ENCODE data around the gene EN1.

The EN1 gene

DNA sequence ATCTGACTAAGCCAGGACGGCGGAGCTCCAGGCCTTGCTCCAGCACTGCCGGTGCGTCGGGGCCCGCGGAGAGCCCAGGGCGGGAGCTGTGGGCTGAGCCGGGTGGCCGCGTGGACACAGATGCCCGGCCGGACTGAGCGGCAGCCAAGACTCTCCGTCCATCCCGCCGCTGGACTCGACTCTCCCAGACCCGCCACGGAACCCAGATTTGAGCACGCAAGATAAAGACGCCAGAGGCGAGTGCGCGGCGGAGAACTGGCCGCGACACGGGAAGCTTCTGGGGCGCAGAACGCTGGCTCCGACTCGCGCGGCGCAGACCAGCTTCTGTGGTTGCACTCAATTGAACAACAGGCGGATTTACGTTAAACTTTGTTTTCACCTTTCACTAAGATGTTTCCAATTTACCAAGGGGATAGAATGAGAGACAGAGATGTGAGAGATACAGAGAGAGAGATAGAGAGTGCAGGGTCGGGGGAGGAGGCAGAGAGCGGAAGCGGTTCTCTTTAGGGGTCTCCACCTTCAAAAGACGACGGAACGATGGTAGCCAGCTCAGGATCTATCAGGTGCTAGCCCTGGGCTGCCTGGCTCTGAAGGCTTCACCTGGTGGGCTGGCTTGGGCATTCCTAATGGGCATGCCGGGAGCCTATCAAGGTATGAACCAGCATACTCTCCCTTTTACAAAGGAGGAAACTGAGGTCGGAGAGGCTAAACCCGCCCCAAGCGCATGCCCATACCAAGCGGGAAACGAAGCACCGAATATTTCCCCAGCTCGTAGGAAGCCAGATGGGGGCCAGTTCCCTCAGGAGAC is 10.4 kb upstream of the EN1 start:
- no peaks in the 10 kb centered on the region for H3K4me1 ChIP-seq
- H3K9me3 ChIP-seq: no peaks in the 10 kb centered on the region
- DNase-seq: no peak
- H3K27me3 ChIP-seq: peaks cover 76% of the 10 kb centered on the region
- TF ChIP-seq, protein P1, sequence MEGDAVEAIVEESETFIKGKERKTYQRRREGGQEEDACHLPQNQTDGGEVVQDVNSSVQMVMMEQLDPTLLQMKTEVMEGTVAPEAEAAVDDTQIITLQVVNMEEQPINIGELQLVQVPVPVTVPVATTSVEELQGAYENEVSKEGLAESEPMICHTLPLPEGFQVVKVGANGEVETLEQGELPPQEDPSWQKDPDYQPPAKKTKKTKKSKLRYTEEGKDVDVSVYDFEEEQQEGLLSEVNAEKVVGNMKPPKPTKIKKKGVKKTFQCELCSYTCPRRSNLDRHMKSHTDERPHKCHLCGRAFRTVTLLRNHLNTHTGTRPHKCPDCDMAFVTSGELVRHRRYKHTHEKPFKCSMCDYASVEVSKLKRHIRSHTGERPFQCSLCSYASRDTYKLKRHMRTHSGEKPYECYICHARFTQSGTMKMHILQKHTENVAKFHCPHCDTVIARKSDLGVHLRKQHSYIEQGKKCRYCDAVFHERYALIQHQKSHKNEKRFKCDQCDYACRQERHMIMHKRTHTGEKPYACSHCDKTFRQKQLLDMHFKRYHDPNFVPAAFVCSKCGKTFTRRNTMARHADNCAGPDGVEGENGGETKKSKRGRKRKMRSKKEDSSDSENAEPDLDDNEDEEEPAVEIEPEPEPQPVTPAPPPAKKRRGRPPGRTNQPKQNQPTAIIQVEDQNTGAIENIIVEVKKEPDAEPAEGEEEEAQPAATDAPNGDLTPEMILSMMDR (IDR thresholded peaks at IDR 0.05; ENCODE audit: low read depth, low read length): no peak
- H3K4me3 ChIP-seq (ENCODE audit: low read depth, low read length): no peak overlapping the region
- H3K36me3 ChIP-seq: no peaks in the 10 kb centered on the region

DNA sequence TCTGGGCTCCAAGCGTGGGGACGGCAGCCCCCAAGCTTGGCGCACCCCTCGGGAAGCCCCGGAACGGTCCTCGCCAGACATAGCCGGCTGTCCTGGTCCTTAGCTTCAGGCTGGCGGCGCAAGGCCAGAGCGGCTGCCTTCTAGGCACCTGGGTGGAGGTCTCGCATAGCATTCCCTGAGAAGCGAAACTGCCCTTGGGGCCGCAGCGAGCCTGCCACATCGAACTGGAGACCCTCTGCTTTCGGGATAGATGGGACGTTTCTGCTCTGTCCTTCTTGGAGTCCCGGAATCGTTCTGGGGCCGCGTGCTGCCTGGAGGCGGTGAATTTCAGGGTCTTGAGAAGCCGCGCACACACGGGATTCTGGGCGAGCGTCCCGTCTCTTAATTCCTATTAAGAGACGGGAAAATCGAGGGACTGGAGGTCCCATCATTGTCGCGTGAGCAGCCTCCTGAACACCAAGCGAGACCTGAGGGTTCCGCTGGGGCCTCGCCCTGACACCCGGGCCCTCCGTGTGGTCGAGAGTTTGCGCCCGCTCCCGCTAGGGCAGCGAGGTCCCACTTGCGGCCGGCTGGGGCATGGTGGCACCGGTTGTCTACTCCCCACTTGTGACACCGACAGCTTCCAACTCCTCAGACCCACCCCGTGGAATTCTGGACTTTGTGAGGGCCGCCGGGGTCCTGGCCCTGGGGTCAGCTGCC is 9.7 kb upstream of the EN1 start:
- Histone ChIP-seq H3K27me3 (peaks cover 83% of the 10 kb centered on the region), H3K9me3 (no peaks in the 10 kb centered on the region), H3K4me1 (no peaks in the 10 kb centered on the region), H3K4me3 (ENCODE audit: low read depth, low read length) (no peak overlapping the region), H3K36me3 (no peaks in the 10 kb centered on the region)
- no peak for DNase-seq
- TF ChIP-seq, protein P1 (IDR thresholded peaks at IDR 0.05; ENCODE audit: low read depth, low read length): no peak

DNA sequence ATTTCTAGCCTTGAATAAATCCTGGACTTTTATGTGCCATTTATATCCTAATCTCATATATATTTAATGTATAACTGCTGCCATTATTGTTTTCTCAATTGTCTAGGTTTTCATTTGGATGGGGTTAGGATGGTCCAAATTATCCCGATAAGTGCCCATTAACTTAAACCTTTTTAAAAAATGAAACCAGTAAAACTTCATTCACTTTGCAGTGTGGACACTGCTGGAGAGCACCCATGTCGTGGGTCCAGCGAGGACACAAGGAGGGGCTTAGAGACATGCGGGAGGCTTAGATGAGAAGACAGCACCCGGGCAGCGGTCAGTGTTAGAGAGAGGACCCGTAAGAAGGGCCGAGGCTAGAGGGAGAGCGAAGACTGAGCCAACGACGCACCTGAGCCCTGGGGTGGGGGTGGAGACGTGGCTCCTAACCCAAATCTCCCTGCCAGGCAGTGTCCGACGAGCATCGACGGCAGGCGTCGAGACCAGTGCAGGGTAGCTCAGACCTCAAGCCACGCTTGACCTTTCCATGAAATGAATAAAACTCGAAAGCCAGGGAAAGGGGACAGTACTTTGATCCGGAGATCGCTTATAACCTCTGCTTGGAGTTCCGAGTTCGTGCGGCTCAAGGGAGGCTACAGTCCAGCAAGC is 9.0 kb upstream of the EN1 start:
- no peak for DNase-seq
- TF ChIP-seq, protein P1 (IDR thresholded peaks at IDR 0.05; ENCODE audit: low read depth, low read length): no peak
- Histone ChIP-seq H3K4me3 (ENCODE audit: low read depth, low read length) (no peak overlapping the region), H3K9me3 (no peaks in the 10 kb centered on the region), H3K4me1 (no peaks in the 10 kb centered on the region), H3K27me3 (peaks cover 86% of the 10 kb centered on the region), H3K36me3 (no peaks in the 10 kb centered on the region)

DNA sequence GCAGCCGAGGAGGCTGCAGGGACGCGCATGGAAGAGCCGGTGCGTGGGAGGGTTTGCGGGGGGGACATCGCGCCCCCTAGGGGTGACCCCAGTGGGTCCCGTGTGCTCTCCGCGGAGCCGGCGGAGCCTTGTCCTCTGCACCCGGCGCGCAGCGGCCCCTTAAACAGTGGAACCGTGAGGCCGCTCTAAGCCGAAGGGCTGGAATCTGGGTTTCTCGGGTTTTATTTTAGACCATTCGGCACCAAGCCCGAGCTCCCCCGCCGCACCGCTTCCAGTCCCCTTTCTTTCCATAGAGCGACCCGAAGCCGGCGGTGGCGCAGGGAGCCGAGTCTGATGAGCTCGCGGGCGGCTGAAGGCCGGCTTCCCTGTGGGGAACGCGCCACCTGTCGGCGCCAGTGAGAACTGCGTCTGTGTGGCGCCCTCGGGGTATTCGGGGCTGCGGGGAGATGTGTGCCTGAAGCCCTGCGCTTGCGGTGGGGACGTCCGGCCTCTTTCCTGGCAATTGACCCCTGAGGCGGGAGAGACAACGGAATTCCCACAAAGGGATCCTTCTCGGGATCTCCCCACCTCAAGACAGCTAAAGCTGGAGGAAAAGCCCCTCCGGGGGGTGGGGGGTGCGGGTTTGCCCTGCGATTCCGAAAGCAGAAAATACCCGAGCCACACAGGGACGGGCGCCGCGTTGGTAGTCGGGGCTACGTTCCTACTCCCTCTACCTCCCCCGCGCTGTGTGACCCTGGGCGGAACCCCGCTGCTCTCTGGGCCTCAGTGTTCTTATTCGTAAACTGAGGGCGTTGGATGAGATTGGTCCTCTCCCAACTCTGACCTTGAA is 8.2 kb upstream of the EN1 start:
- H3K27me3 ChIP-seq: peaks cover 86% of the 10 kb centered on the region
- H3K4me1 ChIP-seq: no peaks in the 10 kb centered on the region

DNA sequence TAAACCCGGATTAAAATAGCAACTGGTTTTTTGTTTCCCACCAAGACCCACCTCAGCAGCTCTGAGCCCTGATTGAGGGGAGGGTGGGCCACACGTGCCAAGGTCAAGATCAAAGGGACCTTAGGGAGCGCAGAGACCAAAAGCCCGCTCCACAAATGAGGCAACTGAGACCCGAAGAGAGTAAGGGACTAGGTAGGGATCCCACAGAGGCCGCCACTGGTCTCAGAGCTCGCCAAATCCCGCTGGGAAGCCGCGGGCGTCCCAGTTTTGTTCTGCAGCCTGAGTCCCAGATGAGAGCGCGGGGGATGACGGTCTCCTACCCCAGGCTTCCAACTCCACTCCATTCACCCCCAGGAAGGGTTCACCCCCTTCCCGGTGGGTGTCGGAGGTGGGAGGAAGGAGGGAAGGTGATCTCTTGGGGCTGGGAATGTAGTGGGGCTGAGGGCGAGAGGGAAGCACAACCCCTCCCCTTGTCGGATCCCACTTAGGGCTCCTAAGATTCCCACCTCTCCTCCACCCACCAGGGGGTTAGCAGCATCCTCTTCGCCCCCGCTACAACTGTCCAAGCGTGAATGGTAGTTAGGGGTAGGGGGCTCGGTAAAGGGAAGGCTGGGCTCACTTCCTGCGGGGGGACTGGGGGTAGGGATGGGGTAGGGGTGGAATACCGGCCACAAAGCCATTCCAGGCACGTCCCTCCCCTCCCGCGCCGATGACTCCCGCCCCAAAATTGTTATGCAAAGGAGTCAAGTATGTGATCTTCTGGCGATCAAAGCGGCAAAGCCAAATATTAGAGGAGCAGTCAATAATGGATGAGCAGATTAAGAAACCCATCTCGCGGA is 7.3 kb upstream of the EN1 start:
- Histone ChIP-seq H3K9me3 (no peaks in the 10 kb centered on the region), H3K4me3 (ENCODE audit: low read depth, low read length) (no peak overlapping the region), H3K36me3 (no peaks in the 10 kb centered on the region), H3K4me1 (no peaks in the 10 kb centered on the region), H3K27me3 (peaks cover 90% of the 10 kb centered on the region)
- TF ChIP-seq, protein P1 (IDR thresholded peaks at IDR 0.05; ENCODE audit: low read depth, low read length): no peak
- no peak for DNase-seq

More for the DNA sequence above, 8.2 kb upstream of the EN1 start:
- Histone ChIP-seq H3K36me3 (no peaks in the 10 kb centered on the region), H3K4me3 (ENCODE audit: low read depth, low read length) (no peak overlapping the region), H3K9me3 (no peaks in the 10 kb centered on the region)
- DNase-seq: peak; percentile 72
- TF ChIP-seq, protein P1 (IDR thresholded peaks at IDR 0.05; ENCODE audit: low read depth, low read length): peak; percentile 61
